MCF 10A (cell line): ENCODE data around the gene ST7L. TPM values are rescaled to one million over a fixed set of nuclear protein-coding genes. Genes with fewer than 3 reads are reported as not detected.

ENCODE experiments used
- BruUV-seq: library from RNA; stranded (reverse); fragments of 400-500 nt; replicated peaks from 2 replicates; lab custom pipeline; 2021; lab: Mats Ljungman, UMichigan
- CTCF ChIA-PET: fragments of 300-600 bp; sonication (Branson Sonifier 250); formaldehyde crosslinking; extraction: SDS; loops from one replicate; lab custom pipeline; 2021; ENCODE audit warnings: antibody characterized with exemption, inconsistent platforms; lab: Yijun Ruan, JAX
- POLR2A ChIA-PET: fragments of 300-600, 350-650 bp; sonication (Branson Sonifier 250); formaldehyde crosslinking; extraction: SDS; loops from one replicate; lab custom pipeline; 2020; ENCODE audit warnings: antibody characterized with exemption, inconsistent platforms; lab: Yijun Ruan, JAX
- DNase-seq: peaks from one replicate; pipeline ENCODE4 v3.0.0-alpha.2; 2018; ENCODE audit not compliant: unreplicated experiment
- H3K27ac Mint-ChIP-seq: one replicate; pipeline ENCODE4 v1.8.0; 2022; ENCODE audit warnings: mild to moderate bottlenecking, low read depth, mixed read lengths; ENCODE audit not compliant: unreplicated experiment
- H3K27me3 Mint-ChIP-seq: one replicate; pipeline ENCODE4 v1.8.0; 2022; ENCODE audit warnings: mixed read lengths; ENCODE audit not compliant: insufficient read depth, unreplicated experiment
- H3K36me3 Mint-ChIP-seq: one replicate; pipeline ENCODE4 v1.8.0; 2022; ENCODE audit warnings: mild to moderate bottlenecking, moderate library complexity, mixed read lengths; ENCODE audit not compliant: insufficient read depth, unreplicated experiment
- H3K4me1 Mint-ChIP-seq: one replicate; pipeline ENCODE4 v1.8.0; 2022; ENCODE audit warnings: mixed read lengths; ENCODE audit not compliant: insufficient read depth, unreplicated experiment
- H3K4me3 Mint-ChIP-seq: one replicate; pipeline ENCODE4 v1.8.0; 2022; ENCODE audit warnings: mild to moderate bottlenecking, moderate library complexity, mixed read lengths; ENCODE audit not compliant: unreplicated experiment
- H3K9me3 Mint-ChIP-seq: one replicate; pipeline ENCODE4 v1.8.0; 2022; ENCODE audit warnings: mixed read lengths; ENCODE audit not compliant: unreplicated experiment
- intact Hi-C: fragments of 100-400 bp; cut with micrococcal nuclease; formaldehyde crosslinking; loops from 2 replicates; pipeline ENCODE4 v1.14.1; 2022
- total RNA-seq: library from RNA; stranded (reverse); gene quantifications from 2 replicates; pipeline ENCODE4 v1.2.3, GENCODE V29; 2022
- TF ChIP-seq, protein P1 (sequence below): fragments of 200-600 bp; IDR thresholded peaks from one replicate; pipeline ENCODE4 v1.8.0; 2022; ENCODE audit warnings: antibody characterized with exemption, mild to moderate bottlenecking; ENCODE audit not compliant: unreplicated experiment

The ST7L gene
- total RNA-seq, 1 experiment from 2014 or later, result 25.5 TPM

- ChIA-PET POLR2A (no interaction called here), CTCF (interaction anchor here (0.9 kb wide), 1 partner anchor 145 kb away, joined by 3 read pairs; no protein-coding TSS in a partner anchor)
- H3K27me3 Mint-ChIP-seq, result no peaks in the 10 kb centered on the region
- intact Hi-C loops, result no loop called here
- H3K36me3 Mint-ChIP-seq, result peaks cover 57% of the 10 kb centered on the region
- H3K27ac Mint-ChIP-seq, result no peak overlapping the region
- DNase-seq, result no peak
- no TSS peak for BruUV-seq
- no peaks in the 10 kb centered on the region for H3K4me1 Mint-ChIP-seq
- H3K4me3 Mint-ChIP-seq, result no peak overlapping the region
- TF ChIP-seq, protein P1, sequence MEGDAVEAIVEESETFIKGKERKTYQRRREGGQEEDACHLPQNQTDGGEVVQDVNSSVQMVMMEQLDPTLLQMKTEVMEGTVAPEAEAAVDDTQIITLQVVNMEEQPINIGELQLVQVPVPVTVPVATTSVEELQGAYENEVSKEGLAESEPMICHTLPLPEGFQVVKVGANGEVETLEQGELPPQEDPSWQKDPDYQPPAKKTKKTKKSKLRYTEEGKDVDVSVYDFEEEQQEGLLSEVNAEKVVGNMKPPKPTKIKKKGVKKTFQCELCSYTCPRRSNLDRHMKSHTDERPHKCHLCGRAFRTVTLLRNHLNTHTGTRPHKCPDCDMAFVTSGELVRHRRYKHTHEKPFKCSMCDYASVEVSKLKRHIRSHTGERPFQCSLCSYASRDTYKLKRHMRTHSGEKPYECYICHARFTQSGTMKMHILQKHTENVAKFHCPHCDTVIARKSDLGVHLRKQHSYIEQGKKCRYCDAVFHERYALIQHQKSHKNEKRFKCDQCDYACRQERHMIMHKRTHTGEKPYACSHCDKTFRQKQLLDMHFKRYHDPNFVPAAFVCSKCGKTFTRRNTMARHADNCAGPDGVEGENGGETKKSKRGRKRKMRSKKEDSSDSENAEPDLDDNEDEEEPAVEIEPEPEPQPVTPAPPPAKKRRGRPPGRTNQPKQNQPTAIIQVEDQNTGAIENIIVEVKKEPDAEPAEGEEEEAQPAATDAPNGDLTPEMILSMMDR, result no peak
- no peaks in the 10 kb centered on the region for H3K9me3 Mint-ChIP-seq
Measured at GRCh38 chr1:112536561-112536960, 82.4 kb downstream of the ST7L start.

GRCh38 chr1:112533029-112533428, 85.9 kb downstream of the ST7L start:
- H3K27me3 Mint-ChIP-seq, result no peaks in the 10 kb centered on the region
- H3K4me3 Mint-ChIP-seq, result no peak overlapping the region
- TF ChIP-seq, protein P1, result no peak
- no peak for DNase-seq
- peaks cover 44% of the 10 kb centered on the region for H3K36me3 Mint-ChIP-seq
- no peaks in the 10 kb centered on the region for H3K4me1 Mint-ChIP-seq
- ChIA-PET POLR2A (interaction anchor here (0.6 to 1.2 kb wide), 3 partner anchors 10 to 85 kb away, joined by 3 read pairs; no protein-coding TSS in a partner anchor), CTCF (interaction anchor here (1.3 to 1.5 kb wide), 2 partner anchors 141 to 234 kb away, joined by 5 to 7 read pairs; no protein-coding TSS in a partner anchor)
- intact Hi-C loops, result no loop called here
- no TSS peak for BruUV-seq
- no peak overlapping the region for H3K27ac Mint-ChIP-seq
- H3K9me3 Mint-ChIP-seq, result no peaks in the 10 kb centered on the region

DNA sequence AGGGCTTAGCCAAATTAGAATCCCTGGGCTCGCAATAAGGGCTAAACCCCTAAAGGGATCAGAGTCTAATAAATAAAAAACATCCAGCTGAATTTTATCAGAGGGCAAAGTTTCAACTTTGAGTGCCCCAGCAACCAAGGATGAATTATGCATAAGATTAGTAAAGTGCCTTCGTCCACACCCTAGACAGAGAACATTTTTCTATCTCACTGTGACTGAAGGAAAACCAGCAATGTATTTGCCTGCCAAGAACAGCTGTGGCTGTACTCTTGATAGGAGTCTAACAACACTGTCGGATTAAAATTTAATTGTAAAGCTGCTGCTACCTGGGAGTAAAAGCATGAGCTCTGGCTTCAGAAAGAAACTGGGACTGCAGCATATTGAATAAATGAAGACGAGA, 86.9 kb downstream of the ST7L start:
- no peak overlapping the region for H3K27ac Mint-ChIP-seq
- BruUV-seq, result no TSS peak
- DNase-seq, result no peak
- no peak overlapping the region for H3K4me3 Mint-ChIP-seq
- peaks cover 45% of the 10 kb centered on the region for H3K36me3 Mint-ChIP-seq
- intact Hi-C loops, result no loop called here
- no peaks in the 10 kb centered on the region for H3K9me3 Mint-ChIP-seq
- CTCF ChIA-PET, result interaction anchor here (1.0 to 1.5 kb wide), 2 partner anchors 82 to 140 kb away, joined by 3 to 5 read pairs; no protein-coding TSS in a partner anchor
- no peaks in the 10 kb centered on the region for H3K27me3 Mint-ChIP-seq
- H3K4me1 Mint-ChIP-seq, result no peaks in the 10 kb centered on the region
- TF ChIP-seq, protein P1, result no peak
- POLR2A ChIA-PET, result no interaction called here

GRCh38 chr1:112530832-112531231, 88.1 kb downstream of the ST7L start:
- H3K27me3 Mint-ChIP-seq, result no peaks in the 10 kb centered on the region
- no peak overlapping the region for H3K27ac Mint-ChIP-seq
- POLR2A ChIA-PET, result interaction anchor here (0.7 to 0.8 kb wide), 2 partner anchors 8 to 61 kb away, joined by 3 read pairs; no protein-coding TSS in a partner anchor
- no peaks in the 10 kb centered on the region for H3K9me3 Mint-ChIP-seq
- no TSS peak for BruUV-seq
- no peaks in the 10 kb centered on the region for H3K4me1 Mint-ChIP-seq
- intact Hi-C loops, result no loop called here
- no peak overlapping the region for H3K4me3 Mint-ChIP-seq
- CTCF ChIA-PET, result interaction anchor here (0.5 kb wide), 1 partner anchor 193 kb away, joined by 3 read pairs; no protein-coding TSS in a partner anchor
- peaks cover 44% of the 10 kb centered on the region for H3K36me3 Mint-ChIP-seq
- DNase-seq, result no peak
- TF ChIP-seq, protein P1, result no peak
